ENCODE data around the gene HTATSF1.

DNA sequence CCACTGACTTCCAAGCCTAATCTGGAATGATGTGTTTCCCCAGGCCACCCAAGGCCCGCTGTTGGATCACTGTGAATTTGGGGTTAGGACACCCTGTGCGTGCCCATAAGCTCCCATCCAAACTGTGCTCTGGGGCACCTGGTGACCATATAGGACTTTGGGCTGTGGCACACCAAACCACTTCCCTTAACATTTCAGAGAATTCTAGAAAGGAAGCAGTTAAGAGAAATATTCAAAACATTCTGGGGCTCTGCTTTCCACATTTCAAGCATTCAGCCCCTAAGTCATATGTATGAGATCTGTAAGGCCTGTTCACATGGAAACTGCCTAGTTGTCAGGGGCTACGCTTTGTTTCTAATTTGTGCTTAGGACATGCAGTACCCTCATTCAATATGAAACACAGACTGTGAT is 49.0 kb downstream of the HTATSF1 start:
- TF ChIP-seq MAZ (IDR thresholded peaks at IDR 0.05; ENCODE audit: borderline replicate concordance, low read depth, low read length) (no peak), RAD21 (conservative IDR thresholded peaks at IDR 0.05 in 1 of 2, IDR thresholded peaks at IDR 0.05 in 1 of 2) (no peak), HOXB13 (CRISPR knock-in tag; IDR thresholded peaks at IDR 0.05; ENCODE audit: low read depth) (no peak), SREBF2 (IDR thresholded peaks at IDR 0.05) (no peak), POLR2AphosphoS2 (conservative IDR thresholded peaks at IDR 0.05; ENCODE audit: low read length) (no peak)
- TF ChIP-seq, protein P1, sequence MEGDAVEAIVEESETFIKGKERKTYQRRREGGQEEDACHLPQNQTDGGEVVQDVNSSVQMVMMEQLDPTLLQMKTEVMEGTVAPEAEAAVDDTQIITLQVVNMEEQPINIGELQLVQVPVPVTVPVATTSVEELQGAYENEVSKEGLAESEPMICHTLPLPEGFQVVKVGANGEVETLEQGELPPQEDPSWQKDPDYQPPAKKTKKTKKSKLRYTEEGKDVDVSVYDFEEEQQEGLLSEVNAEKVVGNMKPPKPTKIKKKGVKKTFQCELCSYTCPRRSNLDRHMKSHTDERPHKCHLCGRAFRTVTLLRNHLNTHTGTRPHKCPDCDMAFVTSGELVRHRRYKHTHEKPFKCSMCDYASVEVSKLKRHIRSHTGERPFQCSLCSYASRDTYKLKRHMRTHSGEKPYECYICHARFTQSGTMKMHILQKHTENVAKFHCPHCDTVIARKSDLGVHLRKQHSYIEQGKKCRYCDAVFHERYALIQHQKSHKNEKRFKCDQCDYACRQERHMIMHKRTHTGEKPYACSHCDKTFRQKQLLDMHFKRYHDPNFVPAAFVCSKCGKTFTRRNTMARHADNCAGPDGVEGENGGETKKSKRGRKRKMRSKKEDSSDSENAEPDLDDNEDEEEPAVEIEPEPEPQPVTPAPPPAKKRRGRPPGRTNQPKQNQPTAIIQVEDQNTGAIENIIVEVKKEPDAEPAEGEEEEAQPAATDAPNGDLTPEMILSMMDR (IDR thresholded peaks at IDR 0.05): no peak
